SK-N-SH (cell line): ENCODE measurements around the gene TRIM8. TPM values are rescaled to one million over a fixed set of nuclear protein-coding genes. Genes with fewer than 3 reads are reported as not detected.

Experiments used
- CTCF ChIA-PET: fragments of 300-600, 350-600 bp; formaldehyde crosslinking; extraction: SDS; loops from one replicate; lab custom pipeline; 2021; lab: Yijun Ruan, JAX
- POLR2A ChIA-PET: fragments of 350-600 bp; sonication (Branson Sonifier 250); formaldehyde crosslinking; extraction: SDS; loops from one replicate; lab custom pipeline; 2020; ENCODE audit warnings: antibody characterized with exemption, inconsistent platforms; lab: Yijun Ruan, JAX
- DNase-seq: peaks from one replicate; pipeline ENCODE4 v3.0.0; 2012
- H2AFZ ChIP-seq: fragments of 200-600 bp; sonication (generic); 2 replicates; pipeline ENCODE4 v1.8.1; 2016; ENCODE audit warnings: antibody characterized with exemption, mild to moderate bottlenecking, low read depth
- H3F3A ChIP-seq: fragments of 200-600 bp; sonication (generic); replicated peaks from 2 replicates; pipeline ENCODE3; 2016; ENCODE audit warnings: antibody characterized with exemption, mild to moderate bottlenecking; ENCODE audit not compliant: insufficient read depth
- H3K27ac ChIP-seq, 2 experiments: fragments of 200-500 bp in 1 of 2; fragments of 200-600 bp in 1 of 2; sonication (Bioruptor generic) in 1 of 2; sonication (generic), shearing (Covaris generic) in 1 of 2; 2 replicates each; pipeline versions ENCODE4 v1.5.1 to v1.6.1; 2014 to 2016; ENCODE audit warnings: low read depth in 2 of 2, inconsistent platforms in 1 of 2, low read length in 1 of 2, mild to moderate bottlenecking in 1 of 2, mixed read lengths in 1 of 2
- H3K27me3 ChIP-seq: fragments of 200-600 bp; sonication (generic), shearing (Covaris generic); 2 replicates; pipeline ENCODE4 v1.6.1; 2016; ENCODE audit warnings: mixed run types; ENCODE audit not compliant: insufficient read depth
- H3K36me3 ChIP-seq, 2 experiments: fragments of 200-500 bp in 1 of 2; fragments of 200-600 bp in 1 of 2; sonication (Bioruptor generic) in 1 of 2; sonication (generic) in 1 of 2; replicated peaks in 1 of 2; 2 replicates each; pipeline versions ENCODE3 to v1.5.1; 2014 to 2016; ENCODE audit warnings: low read length in 1 of 2, mild to moderate bottlenecking in 1 of 2; ENCODE audit not compliant: insufficient read depth in 2 of 2, control insufficient read depth in 1 of 2
- H3K4me1 ChIP-seq, 2 experiments: fragments of 200-500 bp in 1 of 2; fragments of 200-600 bp in 1 of 2; sonication (Bioruptor generic) in 1 of 2; sonication (generic), shearing (Covaris generic) in 1 of 2; 2 replicates each; pipeline versions ENCODE4 v1.5.1 to v1.6.1; 2014 to 2016; ENCODE audit warnings: low read depth in 1 of 2, low read length in 1 of 2, mixed run types in 1 of 2; ENCODE audit not compliant: insufficient read depth in 2 of 2, control insufficient read depth in 1 of 2
- H3K4me2 ChIP-seq: fragments of 200-600 bp; sonication (generic), shearing (Covaris generic); 2 replicates; pipeline ENCODE4 v1.6.1; 2017; ENCODE audit warnings: mixed run types
- H3K4me3 ChIP-seq, 2 experiments: fragments of 200-500 bp in 1 of 2; fragments of 200-600 bp in 1 of 2; sonication (Bioruptor generic) in 1 of 2; sonication (generic), shearing (Covaris generic) in 1 of 2; 2 replicates each; pipeline versions ENCODE4 v1.5.1 to v1.8.1; 2014 to 2016; ENCODE audit warnings: low read depth in 2 of 2, inconsistent platforms in 1 of 2, low read length in 1 of 2, mild to moderate bottlenecking in 1 of 2, mixed read lengths in 1 of 2, moderate library complexity in 1 of 2
- H3K79me2 ChIP-seq: fragments of 200-600 bp; sonication (generic); 2 replicates; pipeline ENCODE4 v1.8.1; 2017; ENCODE audit warnings: mild to moderate bottlenecking; ENCODE audit not compliant: insufficient read depth
- H3K9ac ChIP-seq: fragments of 200-600 bp; sonication (generic); 2 replicates; pipeline ENCODE4 v1.6.1; 2017; ENCODE audit warnings: mixed run types
- H3K9me2 ChIP-seq: fragments of 200-600 bp; sonication (generic); 2 replicates; pipeline ENCODE4 v1.6.1; 2017; ENCODE audit warnings: mixed run types
- H3K9me3 ChIP-seq: fragments of 200-600 bp; sonication (generic); 2 replicates; pipeline ENCODE4 v1.6.1; 2017; ENCODE audit warnings: mixed run types, mild to moderate bottlenecking, moderate library complexity
- H4K20me1 ChIP-seq: fragments of 200-600 bp; sonication (generic); 2 replicates; pipeline ENCODE4 v1.6.1; 2017; ENCODE audit warnings: mild to moderate bottlenecking, mixed run types; ENCODE audit not compliant: insufficient read depth
- CHD2 ChIP-seq: fragments of 150-350 bp; IDR thresholded peaks from 2 replicates; pipeline ENCODE4 v1.6.1; 2018; ENCODE audit warnings: low read length; ENCODE audit not compliant: partially characterized antibody
- CTCF ChIP-seq: fragments of 200-600 bp; sonication (generic); IDR thresholded peaks from 2 replicates; pipeline ENCODE4 v1.6.1; 2017; ENCODE audit warnings: antibody characterized with exemption, mild to moderate bottlenecking, moderate library complexity
- EP300 ChIP-seq, 2 experiments: IDR thresholded peaks; 2 replicates each; pipeline versions ENCODE4 v1.4.0 to v1.6.1; 2012; ENCODE audit warnings: borderline replicate concordance in 1 of 2, low read depth in 1 of 2, low read length in 1 of 2
- GATA2 ChIP-seq: sonication (generic); formaldehyde crosslinking; IDR thresholded peaks from 2 replicates; pipeline ENCODE4 v1.5.0; 2020; ENCODE audit warnings: mild to moderate bottlenecking, missing genetic modification reagents
- IRF3 ChIP-seq: fragments of 150-350 bp; IDR thresholded peaks from 2 replicates; pipeline ENCODE4 v1.6.1; 2016; ENCODE audit warnings: mild to moderate bottlenecking, low read depth, low read length
- JUND ChIP-seq: IDR thresholded peaks from 2 replicates; pipeline ENCODE4 v1.4.0; 2012
- MAX ChIP-seq: IDR thresholded peaks from 2 replicates; pipeline ENCODE4 v1.4.0; 2012; ENCODE audit warnings: low read depth
- MXI1 ChIP-seq: IDR thresholded peaks from 2 replicates; pipeline ENCODE4 v1.6.1; 2012; ENCODE audit warnings: mild to moderate bottlenecking, low read depth, low read length, improper control_type of control experiment
- NRF1 ChIP-seq: IDR thresholded peaks from 2 replicates; pipeline ENCODE4 v1.6.1; 2012; ENCODE audit warnings: low read depth, mild to moderate bottlenecking, low read length
- PBX3 ChIP-seq: IDR thresholded peaks from 2 replicates; pipeline ENCODE4; 2012
- POLR2AphosphoS5 ChIP-seq: IDR thresholded peaks from 2 replicates; pipeline ENCODE4 v1.6.1; 2012; ENCODE audit warnings: low read depth, low read length
- RFX5 ChIP-seq: IDR thresholded peaks from 2 replicates; pipeline ENCODE4 v1.6.1; 2012; ENCODE audit warnings: mild to moderate bottlenecking, improper control_type of control experiment, low read length
- RXRA ChIP-seq: IDR thresholded peaks from 2 replicates; pipeline ENCODE4 v1.4.0; 2012; ENCODE audit warnings: low read depth, mild to moderate bottlenecking, borderline replicate concordance
- SIN3A ChIP-seq: IDR thresholded peaks from 2 replicates; pipeline ENCODE4 v1.6.1; 2012; ENCODE audit warnings: low read depth, mild to moderate bottlenecking, low read length, moderate library complexity, borderline replicate concordance
- TCF12 ChIP-seq: IDR thresholded peaks from 2 replicates; pipeline ENCODE4 v1.4.0; 2012
- TEAD4 ChIP-seq: IDR thresholded peaks from 2 replicates; pipeline ENCODE4 v1.4.0; 2012; ENCODE audit warnings: mild to moderate bottlenecking, borderline replicate concordance; ENCODE audit not compliant: insufficient read depth
- USF1 ChIP-seq: IDR thresholded peaks from 2 replicates; pipeline ENCODE4 v1.4.0; 2012; ENCODE audit warnings: low read depth, borderline replicate concordance
- YY1 ChIP-seq: IDR thresholded peaks from 2 replicates; pipeline ENCODE4 v1.4.0; 2012; ENCODE audit warnings: low read depth, mild to moderate bottlenecking
- WGBS: methylation state at CpG from one replicate; pipeline ENCODE4 v1.1.6; 2017; ENCODE audit warnings: low lambda C conversion rate; 5-methylcytosine and 5-hydroxymethylcytosine counted together
- polyA plus RNA-seq, 3 experiments: library from polyadenylated mRNA; depleted of rRNA; stranded (reverse); fragments of >200 nt; gene quantifications; 2 replicates each; pipeline ENCODE4 v1.2.3, GENCODE V29; 2012

The TRIM8 gene
- polyA plus RNA-seq, 1 of the 3 experiments (the other 2 are of a cell fraction) = 108 TPM

GRCh38 chr10:102696736-102697135 is 52.5 kb downstream of the TRIM8 start:
- WGBS = 97% methylated on average over 3 of the region's 3 CpGs
- H3F3A ChIP-seq = peaks cover 13% of the 10 kb centered on the region
- no peaks in the 10 kb centered on the region for H3K27me3 ChIP-seq
- ChIA-PET CTCF (interaction anchor here (1.0 to 2.1 kb wide), 2 partner anchors 16 to 19 kb away, joined by 3 to 13 read pairs; no protein-coding TSS in a partner anchor), POLR2A (no interaction called here)
- TF ChIP-seq PBX3 = no peak
- no peak for TF ChIP-seq TCF12
- no peak for TF ChIP-seq CTCF
- no peak for TF ChIP-seq RXRA
- no peak for TF ChIP-seq TEAD4
- no peak for TF ChIP-seq RFX5
- TF ChIP-seq EP300 (IDR thresholded peaks at IDR 0.05; ENCODE audit: borderline replicate concordance in 1 of 2, low read depth in 1 of 2, low read length in 1 of 2) = no peak
- no peak overlapping the region for H3K9ac ChIP-seq
- H3K9me3 ChIP-seq = no peaks in the 10 kb centered on the region
- H3K27ac ChIP-seq = no peak overlapping the region
- H3K36me3 ChIP-seq = peaks cover 22 to 39% of the 10 kb centered on the region in 2 experiments
- H4K20me1 ChIP-seq = no peaks in the 10 kb centered on the region
- no peak overlapping the region for H3K4me2 ChIP-seq
- no peaks in the 10 kb centered on the region for H3K9me2 ChIP-seq
- DNase-seq = no peak
- H3K4me1 ChIP-seq = no peaks in the 10 kb centered on the region; a peak in 1 of 4 replicates
- no peaks in the 10 kb centered on the region for H3K79me2 ChIP-seq
- no peak overlapping the region for H3K4me3 ChIP-seq
- H2AFZ ChIP-seq = no peak overlapping the region

- H3K9me3 ChIP-seq = no peaks in the 10 kb centered on the region
- H3K4me2 ChIP-seq = no peak overlapping the region
- H3F3A ChIP-seq = peaks cover 19% of the 10 kb centered on the region
- H3K4me1 ChIP-seq = no peaks in the 10 kb centered on the region; a peak in 1 of 4 replicates
- DNase-seq = no peak
- H4K20me1 ChIP-seq = no peaks in the 10 kb centered on the region
- no peaks in the 10 kb centered on the region for H3K9me2 ChIP-seq
- TF ChIP-seq SIN3A = no peak
- TF ChIP-seq NRF1 = no peak
- TF ChIP-seq MXI1 = no peak
- no peak for TF ChIP-seq JUND
- TF ChIP-seq RFX5 = no peak
- TF ChIP-seq YY1 = no peak
- no peak for TF ChIP-seq IRF3
- TF ChIP-seq TEAD4 = no peak
- TF ChIP-seq GATA2 = no peak
- TF ChIP-seq MAX = no peak
- TF ChIP-seq CTCF = no peak
- TF ChIP-seq USF1 = no peak
- no peak for TF ChIP-seq CHD2
- TF ChIP-seq POLR2AphosphoS5 = no peak
- 94% methylated on average over 2 of the region's 2 CpGs for WGBS
- no peak overlapping the region for H2AFZ ChIP-seq
- no peaks in the 10 kb centered on the region for H3K27me3 ChIP-seq
- peaks cover 22 to 32% of the 10 kb centered on the region in 2 experiments for H3K36me3 ChIP-seq
- no peak overlapping the region for H3K27ac ChIP-seq
- POLR2A ChIA-PET = no interaction called here
- no peak overlapping the region for H3K9ac ChIP-seq
- H3K79me2 ChIP-seq = peaks cover 9% of the 10 kb centered on the region; the same call in 1 of the 2 replicates
- CTCF ChIA-PET = interaction anchor here (2.2 kb wide), 1 partner anchor 20 kb away, joined by 11 read pairs; no protein-coding TSS in a partner anchor
- H3K4me3 ChIP-seq = no peak overlapping the region
These were observed 54.6 kb downstream of the TRIM8 start for GRCh38 chr10:102698894-102699293.
